Right lung (tissue), 5 donors: ENCODE measurements around the gene TRPM1. TPM values are rescaled to one million over a fixed set of nuclear protein-coding genes. Genes with fewer than 3 reads are reported as not detected.

Source experiments
- DNase-seq, 2 donors: peaks; one replicate each; pipeline ENCODE4 v3.0.0-alpha.2; 2013
- polyA plus RNA-seq, 5 donors: library from polyadenylated mRNA; unstranded; fragments of 120-200 nt; gene quantifications; one replicate each; pipeline versions ENCODE4 v1.2.1 to v1.2.3, GENCODE V29; 2013; ENCODE audit warnings: inconsistent platforms in 1 of 5, low replicate concordance in 1 of 5; ENCODE audit not compliant: insufficient read length in 5 of 5, insufficient read depth in 1 of 5

Gene TRPM1
- polyA plus RNA-seq, 5 donors, result 0.03 TPM; not detected in 4

- DNase-seq, result no peak
These were observed 18.1 kb downstream of the TRPM1 start for GRCh38 chr15:31083370-31083780.

GRCh38 chr15:31082771-31083369, 18.7 kb downstream of the TRPM1 start:
- DNase-seq, result no peak

- no peak for DNase-seq
These were observed 19.8 kb downstream of the TRPM1 start for GRCh38 chr15:31081588-31082250.

- DNase-seq, result no peak
These were observed 20.5 kb downstream of the TRPM1 start for GRCh38 chr15:31081056-31081455.

- no peak for DNase-seq
These were observed 20.9 kb downstream of the TRPM1 start for GRCh38 chr15:31080591-31081014.

- DNase-seq, result no peak
These were observed 22.0 kb downstream of the TRPM1 start for GRCh38 chr15:31079519-31079918.

GRCh38 chr15:31078471-31078870, 23.1 kb downstream of the TRPM1 start:
- DNase-seq, result no peak

- no peak for DNase-seq
These were observed 23.6 kb downstream of the TRPM1 start for GRCh38 chr15:31077941-31078340.

GRCh38 chr15:31077181-31077580, 24.3 kb downstream of the TRPM1 start:
- no peak for DNase-seq

GRCh38 chr15:31074321-31074720, 27.2 kb downstream of the TRPM1 start:
- DNase-seq, result no peak

GRCh38 chr15:31070867-31071266, 30.7 kb downstream of the TRPM1 start:
- DNase-seq, result no peak

- DNase-seq, result no peak
These were observed 32.0 kb downstream of the TRPM1 start for GRCh38 chr15:31069360-31070000.

- DNase-seq, result no peak
These were observed 33.5 kb downstream of the TRPM1 start for GRCh38 chr15:31067890-31068603.

- no peak for DNase-seq
These were observed 35.7 kb downstream of the TRPM1 start for GRCh38 chr15:31065824-31066223.

GRCh38 chr15:31062911-31063310, 38.6 kb downstream of the TRPM1 start:
- DNase-seq, result no peak

GRCh38 chr15:31062310-31062847, 39.1 kb downstream of the TRPM1 start:
- DNase-seq, result no peak

- DNase-seq, result no peak
These were observed 40.9 kb downstream of the TRPM1 start for GRCh38 chr15:31060429-31061140.

GRCh38 chr15:31058236-31058962, 43.1 kb downstream of the TRPM1 start:
- DNase-seq, result no peak

GRCh38 chr15:31051496-31052080, 49.9 kb downstream of the TRPM1 start:
- DNase-seq, result no peak

- no peak for DNase-seq
These were observed 50.6 kb downstream of the TRPM1 start for GRCh38 chr15:31050953-31051352.
